Endothelial cell of umbilical vein (primary cell): ENCODE results near the gene MICB. TPM values are rescaled to one million over a fixed set of nuclear protein-coding genes. Genes with fewer than 3 reads are reported as not detected.

Experiments used
- BruUV-seq: library from RNA; stranded (reverse); fragments of 400-500 nt; replicated peaks from 2 replicates; lab custom pipeline; 2021; lab: Mats Ljungman, UMichigan
- CTCF ChIA-PET: fragments of 300-600, 350-600 bp; sonication (Branson Sonifier 250); formaldehyde crosslinking; loops from one replicate; lab custom pipeline; 2021; ENCODE audit warnings: antibody characterized with exemption, inconsistent platforms; lab: Charles Lee
- POLR2A ChIA-PET: fragments of 300-600, 350-600 bp; sonication (Branson Sonifier 250); formaldehyde crosslinking; loops from one replicate; lab custom pipeline; 2021; ENCODE audit warnings: antibody characterized with exemption, inconsistent platforms; lab: Charles Lee
- DNase-seq: peaks from one replicate; pipeline ENCODE4 v3.0.0-alpha.2; 2011; ENCODE audit warnings: low read depth, low spot score
- FAIRE-seq: peaks from 2 replicates; lab custom pipeline; 2011; peaks lifted over from hg19 to GRCh38; lab: Jason Lieb, UNC
- H2AFZ ChIP-seq: 2 replicates; pipeline ENCODE4 v1.6.0; 2012; ENCODE audit warnings: low read depth, low read length, control low read depth, inconsistent platforms
- H3K27ac ChIP-seq: 2 replicates; pipeline ENCODE4 v1.5.1; 2011; ENCODE audit warnings: low read depth, mild to moderate bottlenecking, control low read depth, low read length, moderate library complexity; ENCODE audit not compliant: insufficient read depth
- H3K27me3 ChIP-seq, 2 experiments: 2 replicates each; pipeline versions ENCODE4 v1.6.0 to v1.6.1; 2011; ENCODE audit warnings: low read length in 2 of 2, mixed read lengths in 1 of 2; ENCODE audit not compliant: control insufficient read depth in 2 of 2, insufficient read depth in 2 of 2
- H3K36me3 ChIP-seq, 2 experiments: 2 replicates in 1 of 2; 3 replicates in 1 of 2; pipeline ENCODE4 v1.5.1; 2011; ENCODE audit warnings: low read length in 2 of 2, mild to moderate bottlenecking in 1 of 2, moderate library complexity in 1 of 2; ENCODE audit not compliant: control insufficient read depth in 2 of 2, insufficient read depth in 2 of 2; ENCODE audit errors: extremely low read depth in 1 of 2
- H3K4me1 ChIP-seq: 3 replicates; pipeline ENCODE4 v1.5.1; 2011; ENCODE audit warnings: mild to moderate bottlenecking, low read length; ENCODE audit not compliant: control insufficient read depth, insufficient read depth; ENCODE audit errors: extremely low read depth
- H3K4me2 ChIP-seq: 2 replicates; pipeline ENCODE4 v1.6.1; 2011; ENCODE audit warnings: low read length, control low read depth, mixed read lengths; ENCODE audit not compliant: insufficient read depth
- H3K4me3 ChIP-seq, 3 experiments: fragments of 200-600 bp in 1 of 3; sonication (generic), shearing (Covaris generic) in 1 of 3; replicated peaks in 1 of 3; 2 replicates each; pipeline ENCODE4 v1.5.1; 2011 to 2016; ENCODE audit warnings: control low read depth in 3 of 3, low read length in 3 of 3, mild to moderate bottlenecking in 2 of 3, inconsistent platforms in 1 of 3, low read depth in 1 of 3, moderate library complexity in 1 of 3; ENCODE audit not compliant: insufficient read depth in 1 of 3
- H3K79me2 ChIP-seq: 2 replicates; pipeline ENCODE4 v1.6.0; 2012; ENCODE audit warnings: low read length, inconsistent platforms; ENCODE audit not compliant: control insufficient read depth, insufficient read depth
- H3K9ac ChIP-seq: replicated peaks from 2 replicates; pipeline ENCODE3; 2011; ENCODE audit warnings: low read length, control low read depth; ENCODE audit not compliant: insufficient read depth; ENCODE audit errors: extremely low read depth
- H3K9me1 ChIP-seq: replicated peaks from 3 replicates; pipeline ENCODE4 v1.6.0; 2011; ENCODE audit warnings: mild to moderate bottlenecking, low read length; ENCODE audit not compliant: control insufficient read depth, insufficient read depth; ENCODE audit errors: extremely low read depth
- H3K9me3 ChIP-seq: replicated peaks from 2 replicates; pipeline ENCODE4 v1.5.1; 2012; ENCODE audit warnings: low read length, inconsistent platforms; ENCODE audit not compliant: control insufficient read depth, insufficient read depth
- H4K20me1 ChIP-seq: replicated peaks from 2 replicates; pipeline ENCODE3; 2011; ENCODE audit warnings: mild to moderate bottlenecking, low read length; ENCODE audit not compliant: control insufficient read depth, insufficient read depth; ENCODE audit errors: extremely low read depth
- EZH2 ChIP-seq: IDR thresholded peaks from 2 replicates; pipeline ENCODE4 v1.6.1; 2012; ENCODE audit warnings: borderline replicate concordance, low read depth, mild to moderate bottlenecking, moderate library complexity, low read length, inconsistent platforms; ENCODE audit not compliant: severe bottlenecking
- FOS ChIP-seq: IDR thresholded peaks from 2 replicates; pipeline ENCODE4 v1.6.1; 2011; ENCODE audit warnings: mild to moderate bottlenecking, low read length, moderate library complexity, borderline replicate concordance; ENCODE audit not compliant: insufficient read depth
- GATA2 ChIP-seq: IDR thresholded peaks from 2 replicates; pipeline ENCODE4 v1.7.0; 2011; ENCODE audit warnings: low read depth, mild to moderate bottlenecking, moderate library complexity, mixed read lengths, low read length; ENCODE audit not compliant: insufficient read length, insufficient read depth
- JUN ChIP-seq: IDR thresholded peaks from 2 replicates; pipeline ENCODE4 v1.6.1; 2011; ENCODE audit warnings: borderline replicate concordance, low read depth; ENCODE audit not compliant: insufficient read length, insufficient read depth
- MYC ChIP-seq: IDR thresholded peaks from one replicate; pipeline ENCODE4 v1.6.1; 2011; ENCODE audit warnings: mild to moderate bottlenecking, low read depth, low read length
- POLR2A ChIP-seq: IDR thresholded peaks from 2 replicates; pipeline ENCODE4 v1.6.1; 2012; ENCODE audit warnings: low read depth, mild to moderate bottlenecking, control low read depth, low read length
- POLR2AphosphoS5 ChIP-seq: IDR thresholded peaks from 2 replicates; pipeline ENCODE4 v1.6.1; 2012; ENCODE audit warnings: low read depth, mild to moderate bottlenecking, control low read depth, low read length, moderate library complexity; ENCODE audit not compliant: insufficient read depth
- dilution Hi-C: fragments of 300-500 bp; cut with MboI; formaldehyde crosslinking; loops from one replicate; pipeline ENCODE4 v1.15.0; 2019; ENCODE audit warnings: low sequenced_read_pairs; ENCODE audit not compliant: extremely low pct_ligation_motif_present
- intact Hi-C: fragments of 100-400 bp; cut with micrococcal nuclease; formaldehyde crosslinking; loops from one replicate; pipeline ENCODE4 v1.10.0; 2022
- polyA plus RNA-seq, 4 experiments: library from polyadenylated mRNA; depleted of rRNA in 3 of 4; stranded (reverse) in 3 of 4; unstranded in 1 of 4; fragments of >200 nt; gene quantifications; 2 replicates each; pipeline versions ENCODE4 v1.2.1 to v1.2.3, GENCODE V29; 2011 to 2012; ENCODE audit warnings: missing spikeins in 1 of 4
- total RNA-seq: library from RNA; stranded (reverse); gene quantifications from 2 replicates; pipeline ENCODE4 v1.2.3, GENCODE V29; 2021
- TF ChIP-seq, protein P1 (sequence below), 2 donors: IDR thresholded peaks; 1 replicate in 1 of 2; 2 replicates in 1 of 2; pipeline ENCODE4 v1.5.1; 2011; ENCODE audit warnings: low read length in 2 of 2, mild to moderate bottlenecking in 2 of 2, moderate library complexity in 2 of 2, control low read depth in 1 of 2, inconsistent platforms in 1 of 2, low read depth in 1 of 2; ENCODE audit not compliant: insufficient read depth in 1 of 2; ENCODE audit errors: extremely low read depth in 1 of 2
- TF ChIP-seq, protein P2 (sequence below): IDR thresholded peaks from 2 replicates; pipeline ENCODE4 v1.6.1; 2011; ENCODE audit not compliant: insufficient read depth, insufficient read length

MICB gene
- total and polyA plus RNA-seq, 2 donors (not counting 3 experiments of a cell fraction or from before 2014, with no cell fraction given), result 32.8 to 36.3 TPM

GRCh38 chr6:31473244-31473643, 24.7 kb upstream of the MICB start:
- H3K79me2 ChIP-seq, result no peaks in the 10 kb centered on the region
- H3K27ac ChIP-seq, result no peak overlapping the region
- H2AFZ ChIP-seq, result no peak overlapping the region
- no peak overlapping the region for H3K9ac ChIP-seq
- no peak for DNase-seq
- intact Hi-C loops, result no loop called here
- no peak overlapping the region for H3K4me3 ChIP-seq
- POLR2A ChIA-PET, result no interaction called here
- no peaks in the 10 kb centered on the region for H4K20me1 ChIP-seq
- peaks cover 2 to 9% of the 10 kb centered on the region in 2 experiments for H3K27me3 ChIP-seq
- dilution Hi-C loops, result no loop called here
- TF ChIP-seq, protein P1, sequence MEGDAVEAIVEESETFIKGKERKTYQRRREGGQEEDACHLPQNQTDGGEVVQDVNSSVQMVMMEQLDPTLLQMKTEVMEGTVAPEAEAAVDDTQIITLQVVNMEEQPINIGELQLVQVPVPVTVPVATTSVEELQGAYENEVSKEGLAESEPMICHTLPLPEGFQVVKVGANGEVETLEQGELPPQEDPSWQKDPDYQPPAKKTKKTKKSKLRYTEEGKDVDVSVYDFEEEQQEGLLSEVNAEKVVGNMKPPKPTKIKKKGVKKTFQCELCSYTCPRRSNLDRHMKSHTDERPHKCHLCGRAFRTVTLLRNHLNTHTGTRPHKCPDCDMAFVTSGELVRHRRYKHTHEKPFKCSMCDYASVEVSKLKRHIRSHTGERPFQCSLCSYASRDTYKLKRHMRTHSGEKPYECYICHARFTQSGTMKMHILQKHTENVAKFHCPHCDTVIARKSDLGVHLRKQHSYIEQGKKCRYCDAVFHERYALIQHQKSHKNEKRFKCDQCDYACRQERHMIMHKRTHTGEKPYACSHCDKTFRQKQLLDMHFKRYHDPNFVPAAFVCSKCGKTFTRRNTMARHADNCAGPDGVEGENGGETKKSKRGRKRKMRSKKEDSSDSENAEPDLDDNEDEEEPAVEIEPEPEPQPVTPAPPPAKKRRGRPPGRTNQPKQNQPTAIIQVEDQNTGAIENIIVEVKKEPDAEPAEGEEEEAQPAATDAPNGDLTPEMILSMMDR (IDR thresholded peaks at IDR 0.05; ENCODE audit: extremely low read depth in 1 of 2, insufficient read depth in 1 of 2, low read depth in 1 of 2, low read length in 2 of 2), result no peak
- TF ChIP-seq MYC (no peak), FOS (no peak), GATA2 (no peak), EZH2 (no peak), JUN (no peak), POLR2AphosphoS5 (no peak), POLR2A (no peak)
- TF ChIP-seq, protein P2, sequence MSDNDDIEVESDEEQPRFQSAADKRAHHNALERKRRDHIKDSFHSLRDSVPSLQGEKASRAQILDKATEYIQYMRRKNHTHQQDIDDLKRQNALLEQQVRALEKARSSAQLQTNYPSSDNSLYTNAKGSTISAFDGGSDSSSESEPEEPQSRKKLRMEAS, result no peak
- H3K4me1 ChIP-seq, result no peaks in the 10 kb centered on the region
- FAIRE-seq, result no peak
- BruUV-seq, result no TSS peak
- no peaks in the 10 kb centered on the region for H3K9me3 ChIP-seq
- H3K9me1 ChIP-seq, result no peaks in the 10 kb centered on the region
- H3K36me3 ChIP-seq, result no peaks in the 10 kb centered on the region
- H3K4me2 ChIP-seq, result no peak overlapping the region
- CTCF ChIA-PET, result no interaction called here
